GM23338 (cell line): ENCODE data around the gene F7.

Experiments used
- CREB1 ChIP-seq: fragments of 250-450 bp; sonication (Bioruptor Pico); IDR thresholded peaks from 2 replicates; pipeline ENCODE4 v1.5.0; 2020; ENCODE audit warnings: low read depth, mild to moderate bottlenecking, moderate library complexity
- CTCF ChIP-seq, 2 experiments: fragments of 200-600 bp in 1 of 2; sonication (generic) in 1 of 2; conservative IDR thresholded peaks; 2 replicates each; pipeline versions ENCODE4 v1.5.1 to v1.6.1; 2016 to 2017; ENCODE audit warnings: antibody characterized with exemption in 2 of 2, low read depth in 2 of 2, mild to moderate bottlenecking in 2 of 2, moderate library complexity in 1 of 2
- ETS1 ChIP-seq: IDR thresholded peaks from 2 replicates; pipeline ENCODE4 v1.6.1; 2016; ENCODE audit warnings: antibody characterized with exemption
- EZH2 ChIP-seq: fragments of 200-600 bp; sonication (generic); IDR thresholded peaks from one replicate; pipeline ENCODE4 v1.8.0; 2017; ENCODE audit warnings: antibody characterized with exemption, mild to moderate bottlenecking, low read depth; ENCODE audit not compliant: unreplicated experiment
- EZH2phosphoT487 ChIP-seq: fragments of 200-600 bp; sonication (generic); IDR thresholded peaks from one replicate; pipeline ENCODE4 v1.8.1; 2018; ENCODE audit warnings: antibody characterized with exemption; ENCODE audit not compliant: unreplicated experiment
- JUNB ChIP-seq: IDR thresholded peaks from one replicate; pipeline ENCODE4 v1.6.1; 2016; ENCODE audit warnings: antibody characterized with exemption; ENCODE audit not compliant: unreplicated experiment
- NANOG ChIP-seq: IDR thresholded peaks from 2 replicates; pipeline ENCODE4 v1.6.1; 2016; ENCODE audit warnings: antibody characterized with exemption, borderline replicate concordance
- POLR2AphosphoS5 ChIP-seq: IDR thresholded peaks from 2 replicates; pipeline ENCODE4 v1.6.1; 2016; ENCODE audit warnings: antibody characterized with exemption, low read depth
- REST ChIP-seq: IDR thresholded peaks from one replicate; pipeline ENCODE4 v1.6.1; 2018; ENCODE audit warnings: antibody characterized with exemption; ENCODE audit not compliant: unreplicated experiment
- STAT1 ChIP-seq: IDR thresholded peaks from one replicate; pipeline ENCODE4 v1.6.1; 2016; ENCODE audit warnings: antibody characterized with exemption; ENCODE audit not compliant: unreplicated experiment
- ZNF331 ChIP-seq: fragments of 250-450 bp; sonication (Bioruptor Pico); IDR thresholded peaks from 2 replicates; pipeline ENCODE4 v1.5.0; 2020; ENCODE audit warnings: low read depth, mild to moderate bottlenecking, moderate library complexity
- ZNF462 ChIP-seq: fragments of 250-450 bp; sonication (Bioruptor Pico); IDR thresholded peaks from 2 replicates; pipeline ENCODE4 v1.5.0; 2020; ENCODE audit warnings: mild to moderate bottlenecking, moderate library complexity

- TF ChIP-seq CTCF (conservative IDR thresholded peaks at IDR 0.05; ENCODE audit: low read depth in 2 of 2) (no peak), ZNF331 (CRISPR knock-in tag) (no peak), POLR2AphosphoS5 (no peak), EZH2 (no peak), STAT1 (no peak), JUNB (no peak), CREB1 (CRISPR knock-in tag) (no peak), EZH2phosphoT487 (no peak), REST (no peak), ZNF462 (CRISPR knock-in tag) (no peak), NANOG (no peak), ETS1 (no peak)
These were observed 43.7 kb upstream of the F7 start for GRCh38 chr13:113061796-113062425.
